ENCODE data around the gene ADGRF1. TPM values are rescaled to one million over a fixed set of nuclear protein-coding genes. Genes with fewer than 3 reads are reported as not detected.

Gene ADGRF1
- total and polyA plus RNA-seq, 12 donors = not detected

GRCh38 chr6:47028835-47029360 is 13.2 kb downstream of the ADGRF1 start:
- no peaks in the 10 kb centered on the region for H3K36me3 ChIP-seq
- intact Hi-C loops (cut with DNase I) = no loop called here
- no peaks in the 10 kb centered on the region for H3K9me3 ChIP-seq
- TF ChIP-seq CTCF (IDR thresholded peaks at IDR 0.05) = no peak
- peaks cover under 1 to 16% (median 10%) of the 10 kb centered on the region in 9 donors for H3K4me1 ChIP-seq
- H3K27ac ChIP-seq = no peak overlapping the region
- ATAC-seq (no peak), DNase-seq (no peak)
- 82 to 85% methylated on average over 8 of the region's 8 CpGs for WGBS, 2 donors
- no peaks in the 10 kb centered on the region for H3K27me3 ChIP-seq
- H3K4me3 ChIP-seq = no peak overlapping the region

- H3K9me3 ChIP-seq = no peaks in the 10 kb centered on the region
- WGBS, 2 donors = 72 to 77% methylated on average over 3 of the region's 3 CpGs
- H3K27me3 ChIP-seq = no peaks in the 10 kb centered on the region
- DNase-seq = no peak
- intact Hi-C loops (cut with DNase I) = no loop called here
- no peak overlapping the region for H3K27ac ChIP-seq
- no peak overlapping the region for H3K4me3 ChIP-seq
- ATAC-seq = no peak
- TF ChIP-seq CTCF (IDR thresholded peaks at IDR 0.05) = no peak
- H3K4me1 ChIP-seq = peaks cover 0 to under 1% (median 0%) of the 10 kb centered on the region in 9 donors
- H3K36me3 ChIP-seq = no peaks in the 10 kb centered on the region
These were observed 14.8 kb downstream of the ADGRF1 start for GRCh38 chr6:47027315-47027714.

- no peaks in the 10 kb centered on the region for H3K9me3 ChIP-seq
- 93% methylated on average over 5 of the region's 5 CpGs for WGBS, 2 donors
- DNase-seq = no peak
- ATAC-seq = no peak
- H3K4me3 ChIP-seq = no peak overlapping the region
- no peaks in the 10 kb centered on the region for H3K4me1 ChIP-seq
- no peaks in the 10 kb centered on the region for H3K27me3 ChIP-seq
- intact Hi-C loops (cut with DNase I) = no loop called here
- no peak for TF ChIP-seq CTCF (IDR thresholded peaks at IDR 0.05)
- H3K36me3 ChIP-seq = no peaks in the 10 kb centered on the region
- no peak overlapping the region for H3K27ac ChIP-seq
These were observed 15.5 kb downstream of the ADGRF1 start for GRCh38 chr6:47026679-47027078.

GRCh38 chr6:47023573-47023972 is 18.6 kb downstream of the ADGRF1 start:
- Histone ChIP-seq H3K27me3 (no peaks in the 10 kb centered on the region), H3K4me3 (no peak overlapping the region), H3K9me3 (no peaks in the 10 kb centered on the region), H3K4me1 (no peaks in the 10 kb centered on the region), H3K36me3 (no peaks in the 10 kb centered on the region), H3K27ac (no peak overlapping the region)
- DNase-seq (no peak), ATAC-seq (no peak)
- TF ChIP-seq CTCF (IDR thresholded peaks at IDR 0.05) = no peak
- intact Hi-C loops (cut with DNase I) = no loop called here
- WGBS, 2 donors = 41 to 50% methylated on average over 1 of the region's 1 CpG

Data from heart right ventricle (tissue), 16 donors.